HCT116 (cell line): ENCODE data around the gene PITPNM1. TPM values are rescaled to one million over a fixed set of nuclear protein-coding genes. Genes with fewer than 3 reads are reported as not detected.

Source experiments
- ATAC-seq: fragments of 200-7000 bp; cut with Tn5 transposase; 2 replicates; pipeline ENCODE4 v1.9.1; 2020; ENCODE audit warnings: mild to moderate bottlenecking, moderate library complexity
- BruUV-seq: library from RNA; stranded (reverse); fragments of 400-500 nt; replicated peaks from 2 replicates; lab custom pipeline; 2021; lab: Mats Ljungman, UMichigan
- CTCF ChIA-PET: fragments of 300-600 bp; sonication (Branson Sonifier 250); formaldehyde crosslinking; loops from one replicate; lab custom pipeline; 2021; ENCODE audit warnings: antibody characterized with exemption; lab: Charles Lee
- POLR2A ChIA-PET: fragments of 300-600, 350-600 bp; sonication (Branson Sonifier 250); formaldehyde crosslinking; loops from one replicate; lab custom pipeline; 2021; ENCODE audit warnings: antibody characterized with exemption; lab: Charles Lee
- RAD21 ChIA-PET, 2 experiments: fragments of 300-600 bp; sonication (Branson Sonifier 250); formaldehyde crosslinking; loops; one replicate each; lab custom pipeline; 2023; ENCODE audit warnings: low total read pairs in 2 of 2; ENCODE audit not compliant: uncharacterized antibody in 2 of 2, unreplicated experiment in 2 of 2, low non-redundant PET in 1 of 2; lab: Charles Lee
- DNase-seq: peaks from one replicate; pipeline ENCODE4 v3.0.0-alpha.2; 2010; ENCODE audit warnings: low read depth, low spot score
- H2AFZ ChIP-seq: fragments of 200-600 bp; shearing (Covaris generic), sonication (generic); 2 replicates; pipeline ENCODE4 v1.6.1; 2017; ENCODE audit warnings: low read depth, mixed run types, mixed read lengths, antibody characterized with exemption, low read length; ENCODE audit not compliant: poor library complexity, severe bottlenecking
- H3K27ac ChIP-seq: 2 replicates; pipeline ENCODE4 v1.5.1; 2012; ENCODE audit warnings: low read depth, low read length
- H3K27me3 ChIP-seq: fragments of 200-600 bp; sonication (generic); 2 replicates; pipeline ENCODE4 v1.6.1; 2016; ENCODE audit warnings: mixed run types, low read length, mixed read lengths; ENCODE audit not compliant: insufficient read depth
- H3K36me3 ChIP-seq, 2 experiments: fragments of 200-500 bp in 1 of 2; fragments of 200-600 bp in 1 of 2; sonication (Bioruptor generic) in 1 of 2; sonication (generic) in 1 of 2; 2 replicates each; pipeline versions ENCODE4 v1.5.1 to v1.6.1; 2014 to 2016; ENCODE audit warnings: low read length in 2 of 2, inconsistent platforms in 1 of 2, mixed read lengths in 1 of 2, mixed run types in 1 of 2; ENCODE audit not compliant: insufficient read depth in 2 of 2, control insufficient read depth in 1 of 2
- H3K4me1 ChIP-seq, 2 experiments: fragments of 200-600 bp in 1 of 2; sonication (generic) in 1 of 2; 2 replicates each; pipeline versions ENCODE4 v1.5.1 to v1.6.1; 2012 to 2017; ENCODE audit warnings: low read length in 2 of 2, inconsistent platforms in 1 of 2, mild to moderate bottlenecking in 1 of 2, mixed read lengths in 1 of 2, mixed run types in 1 of 2, moderate library complexity in 1 of 2; ENCODE audit not compliant: insufficient read depth in 2 of 2, control insufficient read depth in 1 of 2
- H3K4me2 ChIP-seq: fragments of 200-600 bp; sonication (generic); 2 replicates; pipeline ENCODE4 v1.6.1; 2017; ENCODE audit warnings: mixed run types, low read length, mixed read lengths
- H3K4me3 ChIP-seq, 2 experiments: fragments of 200-600 bp in 1 of 2; sonication (generic) in 1 of 2; replicated peaks in 1 of 2; 2 replicates each; pipeline ENCODE4 v1.5.1; 2011 to 2016; ENCODE audit warnings: low read length in 2 of 2, control low read depth in 1 of 2, low read depth in 1 of 2, mild to moderate bottlenecking in 1 of 2, mixed read lengths in 1 of 2, mixed run types in 1 of 2
- H3K79me2 ChIP-seq: fragments of 200-600 bp; sonication (generic); 2 replicates; pipeline ENCODE4 v1.6.1; 2017; ENCODE audit warnings: mild to moderate bottlenecking, mixed run types, low read length, moderate library complexity, mixed read lengths; ENCODE audit not compliant: insufficient read depth
- H3K9ac ChIP-seq: fragments of 200-600 bp; sonication (generic); 2 replicates; pipeline ENCODE4 v1.6.1; 2016; ENCODE audit warnings: low read length, mixed read lengths
- H3K9me2 ChIP-seq: fragments of 200-600 bp; sonication (generic), shearing (Covaris generic); 2 replicates; pipeline ENCODE4 v1.6.1; 2017; ENCODE audit warnings: mixed run types, mild to moderate bottlenecking, moderate library complexity; ENCODE audit not compliant: insufficient read depth
- H3K9me3 ChIP-seq, 2 experiments: fragments of 200-500 bp in 1 of 2; fragments of 200-600 bp in 1 of 2; sonication (Bioruptor generic) in 1 of 2; sonication (generic) in 1 of 2; 2 replicates each; pipeline ENCODE4 v1.6.1; 2014 to 2017; ENCODE audit warnings: low read length in 2 of 2, mixed read lengths in 2 of 2, inconsistent platforms in 1 of 2, low read depth in 1 of 2, mild to moderate bottlenecking in 1 of 2, mixed run types in 1 of 2, moderate library complexity in 1 of 2; ENCODE audit not compliant: control insufficient read depth in 1 of 2, insufficient read depth in 1 of 2
- H4K20me1 ChIP-seq: fragments of 200-600 bp; sonication (generic), shearing (Covaris generic); 2 replicates; pipeline ENCODE4 v1.6.1; 2017; ENCODE audit warnings: mixed run types, mild to moderate bottlenecking, moderate library complexity; ENCODE audit not compliant: insufficient read depth
- CBX3 ChIP-seq: IDR thresholded peaks from 2 replicates; pipeline ENCODE4 v1.6.1; 2012; ENCODE audit warnings: low read depth
- CEBPB ChIP-seq: IDR thresholded peaks from 2 replicates; pipeline ENCODE4 v1.6.1; 2012; ENCODE audit warnings: low read depth
- EGR1 ChIP-seq: IDR thresholded peaks from 2 replicates; pipeline ENCODE4 v1.6.1; 2012; ENCODE audit warnings: low read depth
- ELF1 ChIP-seq: IDR thresholded peaks from 2 replicates; pipeline ENCODE4 v1.6.1; 2012; ENCODE audit warnings: low read depth, borderline replicate concordance
- EZH2phosphoT487 ChIP-seq: fragments of 200-600 bp; IDR thresholded peaks from 2 replicates; pipeline ENCODE4 v1.6.1; 2018; ENCODE audit warnings: antibody characterized with exemption, borderline replicate concordance
- MAX ChIP-seq: IDR thresholded peaks from 2 replicates; pipeline ENCODE4 v1.6.1; 2012
- POLR2AphosphoS5 ChIP-seq: IDR thresholded peaks from 2 replicates; pipeline ENCODE4 v1.6.1; 2011; ENCODE audit warnings: mild to moderate bottlenecking, low read depth, low read length, moderate library complexity
- RAD21 ChIP-seq: IDR thresholded peaks from 2 replicates; pipeline ENCODE4 v1.6.1; 2012; ENCODE audit warnings: low read depth, mild to moderate bottlenecking
- SP1 ChIP-seq: IDR thresholded peaks from 2 replicates; pipeline ENCODE4 v1.6.1; 2012; ENCODE audit warnings: low read depth
- ZBTB33 ChIP-seq: IDR thresholded peaks from 2 replicates; pipeline ENCODE4 v1.6.1; 2011; ENCODE audit warnings: mild to moderate bottlenecking, low read length, moderate library complexity; ENCODE audit not compliant: insufficient replicate concordance; ENCODE audit errors: extremely low read depth
- intact Hi-C: fragments of 100-400 bp; cut with micrococcal nuclease; formaldehyde crosslinking; loops from 2 replicates; pipeline ENCODE4 v1.10.0; 2022
- total RNA-seq: library from RNA; stranded (reverse); gene quantifications from one replicate; pipeline ENCODE4 v1.2.1, GENCODE V29; 2021; ENCODE audit not compliant: unreplicated experiment

Gene PITPNM1
- total RNA-seq, 1 experiment from 2014 or later: 79.5 TPM

- Histone ChIP-seq H3K4me3 (no peak overlapping the region), H3K9me2 (no peaks in the 10 kb centered on the region), H3K4me1 (no peaks in the 10 kb centered on the region), H4K20me1 (no peaks in the 10 kb centered on the region), H2AFZ (no peak overlapping the region), H3K79me2 (no peaks in the 10 kb centered on the region), H3K36me3 (no peaks in the 10 kb centered on the region), H3K9ac (no peak overlapping the region), H3K27me3 (no peaks in the 10 kb centered on the region), H3K9me3 (no peaks in the 10 kb centered on the region; a peak in 1 of 4 replicates), H3K4me2 (no peak overlapping the region), H3K27ac (no peak overlapping the region)
- POLR2A ChIA-PET: no interaction called here
- TF ChIP-seq ZBTB33 (no peak), CEBPB (no peak), SP1 (no peak), EZH2phosphoT487 (no peak), RAD21 (no peak), POLR2AphosphoS5 (no peak), EGR1 (no peak), CBX3 (no peak), MAX (no peak), ELF1 (no peak)
- ATAC-seq (no peak), DNase-seq (no peak)
- no TSS peak for BruUV-seq
- intact Hi-C loops: no loop called here
- CTCF ChIA-PET: no interaction called here
- RAD21 ChIA-PET: no interaction called here
These were observed 46.0 kb upstream of the PITPNM1 start for GRCh38 chr11:67551127-67551526.
